HG03520 (cell line): ENCODE measurements around the gene RIPOR3.
"Not testable (repeated sequence)": the region's sequence is repeated elsewhere in the genome, so short reads cannot be mapped to it uniquely, and the experiment has no call there.

Experiments used
- ATAC-seq: cut with Tn5 transposase; IDR thresholded peaks from one replicate; pipeline ENCODE4 v1.9.1; 2021; ENCODE audit warnings: mild to moderate bottlenecking, moderate library complexity; ENCODE audit not compliant: unreplicated experiment

RIPOR3 gene

GRCh38 chr20:50724851-50725723 is 33.7 kb upstream of the RIPOR3 start:
- ATAC-seq, result no peak

GRCh38 chr20:50724112-50724725 is 32.9 kb upstream of the RIPOR3 start:
- ATAC-seq, result no peak

- no peak for ATAC-seq
Observed at GRCh38 chr20:50723672-50724071, 32.3 kb upstream of the RIPOR3 start.

GRCh38 chr20:50722424-50723155 is 31.2 kb upstream of the RIPOR3 start:
- ATAC-seq, result no peak

GRCh38 chr20:50721881-50722281 is 30.5 kb upstream of the RIPOR3 start:
- ATAC-seq, result no peak

GRCh38 chr20:50720582-50720981 is 29.2 kb upstream of the RIPOR3 start:
- ATAC-seq, result no peak

- ATAC-seq, result no peak
Observed at GRCh38 chr20:50720026-50720425, 28.7 kb upstream of the RIPOR3 start.

- ATAC-seq, result no peak
Observed at GRCh38 chr20:50719328-50719727, 28.0 kb upstream of the RIPOR3 start.

- no peak for ATAC-seq
Observed at GRCh38 chr20:50717974-50718761, 26.8 kb upstream of the RIPOR3 start.

- ATAC-seq, result no peak
Observed at GRCh38 chr20:50717312-50717711, 26.0 kb upstream of the RIPOR3 start.

GRCh38 chr20:50716518-50716917 is 25.2 kb upstream of the RIPOR3 start:
- ATAC-seq, result no peak

GRCh38 chr20:50715694-50716093 is 24.4 kb upstream of the RIPOR3 start:
- ATAC-seq, result no peak

- ATAC-seq, result not testable (repeated sequence)
Observed at GRCh38 chr20:50714426-50714825, 23.1 kb upstream of the RIPOR3 start.

GRCh38 chr20:50713657-50714101 is 22.3 kb upstream of the RIPOR3 start:
- ATAC-seq, result no peak

- ATAC-seq, result no peak
Observed at GRCh38 chr20:50712771-50713656, 21.7 kb upstream of the RIPOR3 start.

- ATAC-seq, result no peak
Observed at GRCh38 chr20:50711113-50711825, 19.9 kb upstream of the RIPOR3 start.

- ATAC-seq, result no peak
Observed at GRCh38 chr20:50710492-50711063, 19.2 kb upstream of the RIPOR3 start.

- no peak for ATAC-seq
Observed at GRCh38 chr20:50709636-50709973, 18.3 kb upstream of the RIPOR3 start.
